OCI-LY3 (cell line): Measurements from ENCODE around the gene CDH24.

Experiments
- H2AFZ ChIP-seq: fragments of 200-600, 300-600 bp; shearing (Covaris generic); 2 replicates; pipeline ENCODE4 v1.6.0; 2014; ENCODE audit warnings: antibody characterized with exemption, low read depth, low read length
- H3K27ac ChIP-seq: fragments of 200-600, 300-600 bp; sonication (generic); 2 replicates; pipeline ENCODE4 v1.5.1; 2014; ENCODE audit warnings: mild to moderate bottlenecking, low read length, moderate library complexity, mixed read lengths
- H3K27me3 ChIP-seq: fragments of 200-600, 300-600 bp; sonication (generic); 2 replicates; pipeline ENCODE4 v1.6.1; 2014; ENCODE audit warnings: low read depth, low read length, mixed read lengths
- H3K36me3 ChIP-seq: fragments of 200-600, 300-600 bp; sonication (generic); replicated peaks from 2 replicates; pipeline ENCODE3; 2014; ENCODE audit warnings: low read depth, low read length, mixed read lengths
- H3K4me1 ChIP-seq: fragments of 300-600, 200-600 bp; sonication (generic); 2 replicates; pipeline ENCODE4 v1.6.1; 2014; ENCODE audit warnings: low read length, mixed read lengths
- H3K4me2 ChIP-seq: fragments of 200-600, 300-600 bp; sonication (generic); 2 replicates; pipeline ENCODE4 v1.6.1; 2014; ENCODE audit warnings: low read length, mixed read lengths
- H3K4me3 ChIP-seq: fragments of 300-600, 200-600 bp; sonication (generic); 2 replicates; pipeline ENCODE4 v1.5.1; 2014; ENCODE audit warnings: antibody characterized with exemption, mild to moderate bottlenecking, low read length, moderate library complexity
- H3K79me2 ChIP-seq: fragments of 300-600, 200-600 bp; shearing (Covaris generic); 2 replicates; pipeline ENCODE4 v1.6.1; 2014; ENCODE audit warnings: mild to moderate bottlenecking, low read length, mixed read lengths
- H3K9ac ChIP-seq: fragments of 300-600, 200-600 bp; shearing (Covaris generic); 2 replicates; pipeline ENCODE4 v1.6.0; 2014; ENCODE audit warnings: mild to moderate bottlenecking, low read length, moderate library complexity
- H3K9me3 ChIP-seq: fragments of 200-600, 300-600 bp; shearing (Covaris generic); 2 replicates; pipeline ENCODE4 v1.6.1; 2014; ENCODE audit warnings: low read length, mixed read lengths; ENCODE audit not compliant: insufficient read depth
- H4K20me1 ChIP-seq: fragments of 200-600, 300-600 bp; sonication (generic); 2 replicates; pipeline ENCODE4 v1.6.1; 2016; ENCODE audit warnings: low read length, mixed read lengths; ENCODE audit not compliant: insufficient read depth
- EZH2phosphoT487 ChIP-seq: fragments of 200-600 bp; shearing (Covaris generic); IDR thresholded peaks from 2 replicates; pipeline ENCODE4 v1.6.1; 2018; ENCODE audit warnings: antibody characterized with exemption, mixed run types, low read depth
- TF ChIP-seq, protein P1 (sequence below): fragments of 200-600, 300-600 bp; sonication (generic); IDR thresholded peaks from 2 replicates; pipeline ENCODE4 v1.5.1; 2014; ENCODE audit warnings: antibody characterized with exemption, low read length, low read depth

CDH24 gene

DNA sequence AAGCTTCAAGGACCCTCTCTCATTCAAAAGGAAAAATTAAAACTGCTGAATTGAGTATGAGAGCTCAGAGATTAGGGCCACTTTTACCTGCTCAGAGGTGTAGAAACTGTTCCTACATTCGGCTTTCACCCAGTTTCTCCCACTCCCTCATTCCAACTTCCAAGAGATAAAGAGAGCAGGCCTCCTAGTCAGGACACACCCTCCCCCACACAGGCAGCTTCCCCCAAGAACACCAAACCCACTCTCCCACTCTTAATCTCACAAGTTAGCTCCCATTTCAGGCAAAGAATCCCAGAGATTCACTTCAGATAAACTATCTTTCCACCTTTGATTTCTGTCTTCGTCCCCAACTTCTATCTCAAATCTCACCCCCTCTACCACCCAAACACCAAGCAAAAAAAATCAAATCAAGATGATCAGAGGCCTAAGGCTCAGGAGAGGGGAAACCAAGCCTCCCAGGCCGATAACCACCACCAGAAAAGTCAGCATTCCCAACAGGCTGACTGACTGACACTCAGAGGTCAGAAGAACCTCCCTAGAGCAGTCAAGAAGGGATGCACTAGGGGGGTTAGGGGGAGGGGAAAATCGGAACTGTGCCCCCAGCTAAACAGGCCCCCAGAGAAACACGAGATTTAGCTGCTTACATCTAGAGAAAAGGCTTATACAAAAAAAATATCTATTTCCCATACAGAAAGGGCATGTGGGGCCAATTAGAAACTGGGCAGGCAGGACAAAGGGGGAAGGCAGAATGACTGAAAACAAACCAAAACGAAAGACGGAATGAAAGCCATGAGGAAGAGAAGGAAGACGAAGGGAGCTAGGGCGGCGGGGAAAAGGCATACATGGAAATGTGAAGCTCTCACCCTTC lies 13.2 kb upstream of the CDH24 start:
- peak overlapping the region; percentile 97 for H3K4me2 ChIP-seq
- H3K27me3 ChIP-seq: no peaks in the 10 kb centered on the region
- H3K36me3 ChIP-seq: peaks cover 44% of the 10 kb centered on the region
- peak overlapping the region; percentile 79 for H3K4me3 ChIP-seq
- no peak for TF ChIP-seq EZH2phosphoT487
- TF ChIP-seq, protein P1, sequence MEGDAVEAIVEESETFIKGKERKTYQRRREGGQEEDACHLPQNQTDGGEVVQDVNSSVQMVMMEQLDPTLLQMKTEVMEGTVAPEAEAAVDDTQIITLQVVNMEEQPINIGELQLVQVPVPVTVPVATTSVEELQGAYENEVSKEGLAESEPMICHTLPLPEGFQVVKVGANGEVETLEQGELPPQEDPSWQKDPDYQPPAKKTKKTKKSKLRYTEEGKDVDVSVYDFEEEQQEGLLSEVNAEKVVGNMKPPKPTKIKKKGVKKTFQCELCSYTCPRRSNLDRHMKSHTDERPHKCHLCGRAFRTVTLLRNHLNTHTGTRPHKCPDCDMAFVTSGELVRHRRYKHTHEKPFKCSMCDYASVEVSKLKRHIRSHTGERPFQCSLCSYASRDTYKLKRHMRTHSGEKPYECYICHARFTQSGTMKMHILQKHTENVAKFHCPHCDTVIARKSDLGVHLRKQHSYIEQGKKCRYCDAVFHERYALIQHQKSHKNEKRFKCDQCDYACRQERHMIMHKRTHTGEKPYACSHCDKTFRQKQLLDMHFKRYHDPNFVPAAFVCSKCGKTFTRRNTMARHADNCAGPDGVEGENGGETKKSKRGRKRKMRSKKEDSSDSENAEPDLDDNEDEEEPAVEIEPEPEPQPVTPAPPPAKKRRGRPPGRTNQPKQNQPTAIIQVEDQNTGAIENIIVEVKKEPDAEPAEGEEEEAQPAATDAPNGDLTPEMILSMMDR: no peak
- H3K4me1 ChIP-seq: peaks cover 31% of the 10 kb centered on the region
- H4K20me1 ChIP-seq: peaks cover 12% of the 10 kb centered on the region
- peaks cover 61% of the 10 kb centered on the region for H3K79me2 ChIP-seq
- H3K9ac ChIP-seq: peak overlapping the region; percentile 75
- H2AFZ ChIP-seq: no peak overlapping the region
- H3K27ac ChIP-seq: peak overlapping the region; percentile 20
- no peaks in the 10 kb centered on the region for H3K9me3 ChIP-seq

DNA sequence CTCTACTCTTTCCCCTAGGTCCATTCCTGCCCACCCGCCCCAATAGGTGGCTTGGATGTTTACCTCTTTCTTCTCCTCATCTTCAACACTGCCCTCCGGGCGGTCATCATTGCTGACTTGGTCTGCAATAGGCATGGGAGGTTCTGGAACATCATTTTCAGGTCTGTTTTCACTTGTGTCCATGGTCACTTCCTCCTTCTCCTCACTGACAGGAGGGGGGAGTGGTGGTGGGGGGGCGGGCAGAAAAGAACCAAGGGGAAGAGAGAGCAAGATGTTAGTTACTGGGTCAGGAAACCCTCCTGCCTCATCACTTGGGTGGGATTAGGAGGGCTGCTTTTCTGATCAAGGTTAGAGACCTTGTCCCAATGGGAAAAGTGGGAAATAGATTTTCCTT lies 12.1 kb upstream of the CDH24 start:
- no peak overlapping the region for H2AFZ ChIP-seq
- peaks cover 24% of the 10 kb centered on the region for H3K4me1 ChIP-seq
- peaks cover 12% of the 10 kb centered on the region for H4K20me1 ChIP-seq
- H3K9me3 ChIP-seq: no peaks in the 10 kb centered on the region
- H3K4me3 ChIP-seq: no peak overlapping the region
- no peaks in the 10 kb centered on the region for H3K27me3 ChIP-seq
- H3K79me2 ChIP-seq: peaks cover 61% of the 10 kb centered on the region
- TF ChIP-seq, protein P1: no peak
- no peak for TF ChIP-seq EZH2phosphoT487
- H3K27ac ChIP-seq: peak overlapping the region; percentile 20; the same call in 1 of the 2 replicates
- peaks cover 46% of the 10 kb centered on the region for H3K36me3 ChIP-seq
- H3K4me2 ChIP-seq: peak overlapping the region; percentile 4
- H3K9ac ChIP-seq: no peak overlapping the region

DNA sequence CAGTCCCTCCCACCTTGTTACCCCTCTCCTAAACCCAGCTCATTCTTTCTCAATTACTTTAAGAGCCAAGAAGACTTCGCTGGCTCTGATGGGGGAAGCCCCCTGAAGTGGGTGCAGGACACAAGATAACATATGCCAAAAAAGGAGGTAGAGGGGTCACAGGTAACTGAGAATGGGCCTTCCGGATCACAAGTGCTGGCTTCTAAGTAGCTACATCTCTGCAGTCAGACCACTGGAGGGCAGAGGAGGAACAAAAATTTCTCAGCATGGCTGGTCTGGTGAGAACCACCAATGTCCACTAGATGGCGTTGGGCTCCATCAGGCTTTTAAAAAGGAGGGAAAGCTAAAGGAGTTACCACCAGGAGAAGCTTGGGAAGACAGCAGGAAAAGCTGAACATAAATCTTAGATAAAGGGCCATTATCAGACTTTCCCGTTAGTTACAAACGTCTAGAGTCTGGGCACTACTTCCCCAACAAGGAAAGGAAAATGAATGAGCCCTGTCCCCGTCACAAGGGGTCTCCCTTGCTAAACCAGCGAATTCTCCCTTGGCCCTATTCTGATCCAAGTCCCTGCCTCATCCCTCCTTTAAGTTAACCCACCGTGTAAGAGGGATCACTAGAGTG lies 11.6 kb upstream of the CDH24 start:
- H3K27me3 ChIP-seq: no peaks in the 10 kb centered on the region
- H3K79me2 ChIP-seq: peaks cover 61% of the 10 kb centered on the region
- peak overlapping the region; percentile 23 for H3K4me2 ChIP-seq
- H3K4me1 ChIP-seq: peaks cover 24% of the 10 kb centered on the region
- peak overlapping the region; percentile 20; the same call in 1 of the 2 replicates for H3K27ac ChIP-seq
- no peak for TF ChIP-seq EZH2phosphoT487
- TF ChIP-seq, protein P1: peak; percentile 99
- no peaks in the 10 kb centered on the region for H3K9me3 ChIP-seq
- no peak overlapping the region for H2AFZ ChIP-seq
- H3K4me3 ChIP-seq: no peak overlapping the region
- H3K9ac ChIP-seq: no peak overlapping the region
- peaks cover 12% of the 10 kb centered on the region for H4K20me1 ChIP-seq
- peaks cover 51% of the 10 kb centered on the region for H3K36me3 ChIP-seq
